ENCODE results near the gene CAPN5.

DNA sequence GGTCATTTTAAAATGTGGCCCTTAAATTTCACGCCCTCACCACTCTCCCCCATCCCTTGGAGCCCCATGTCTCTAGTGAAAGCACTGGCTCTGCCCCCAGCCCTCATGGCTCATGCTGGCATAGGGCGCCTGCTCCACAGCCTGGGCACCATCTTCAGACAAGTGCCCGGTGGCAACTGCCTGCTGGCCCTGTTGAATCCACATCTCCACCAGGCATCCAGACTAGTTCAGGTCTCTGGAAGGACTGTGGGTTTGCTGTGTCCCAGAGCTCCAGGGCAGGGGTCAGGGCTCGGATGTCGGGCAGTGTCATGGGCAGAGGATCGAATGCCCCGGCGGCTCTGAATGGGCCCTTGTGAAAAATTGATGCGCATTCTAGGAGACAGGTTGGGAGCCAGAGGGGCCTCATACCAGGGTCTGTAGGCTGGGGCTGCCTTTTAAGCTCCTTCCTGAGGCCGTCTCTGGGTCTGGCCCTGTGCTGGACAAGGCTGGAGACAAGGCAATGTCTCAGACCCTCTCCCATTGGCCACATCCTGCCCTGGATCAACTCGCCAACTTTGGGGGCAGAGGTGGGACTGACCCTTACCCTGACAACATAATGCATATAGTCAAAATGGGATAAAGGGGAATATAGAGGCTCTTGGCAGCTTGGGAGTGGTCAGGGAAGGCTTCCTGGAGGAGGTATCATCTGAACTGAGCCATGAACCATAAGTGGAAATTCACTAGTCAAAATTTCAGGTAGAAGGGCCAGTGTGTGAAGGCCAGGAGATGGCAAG is 62.5 kb downstream of the CAPN5 start:
- TF ChIP-seq POLR2AphosphoS5 (IDR thresholded peaks at IDR 0.05; ENCODE audit: low read depth, low read length): no peak
- no peak for TF ChIP-seq CTCF (IDR thresholded peaks at IDR 0.05; ENCODE audit: control extremely low read depth in 1 of 3, insufficient read depth in 1 of 3, low read depth in 1 of 3, low read length in 3 of 3)
- TF ChIP-seq TAF1 (IDR thresholded peaks at IDR 0.05; ENCODE audit: low read depth, low read length): no peak
- TF ChIP-seq JUND (IDR thresholded peaks at IDR 0.05; ENCODE audit: low read length): no peak
- TF ChIP-seq SIN3A (conservative IDR thresholded peaks at IDR 0.05 in 1 of 2, IDR thresholded peaks at IDR 0.05 in 1 of 2; ENCODE audit: low read depth in 1 of 2, low read length in 2 of 2): no peak
- TF ChIP-seq EGR1 (IDR thresholded peaks at IDR 0.05; ENCODE audit: borderline replicate concordance, low read depth, low read length): no peak
- TF ChIP-seq RBBP5 (IDR thresholded peaks at IDR 0.05; ENCODE audit: borderline replicate concordance, low read depth, low read length): no peak
- no peak for TF ChIP-seq YY1 (IDR thresholded peaks at IDR 0.05; ENCODE audit: low read depth, low read length)
- TF ChIP-seq GABPA (IDR thresholded peaks at IDR 0.05; ENCODE audit: borderline replicate concordance, insufficient read depth, low read length): no peak
- TF ChIP-seq EZH2 (IDR thresholded peaks at IDR 0.05; ENCODE audit: low read depth, low read length, severe bottlenecking): no peak
- TF ChIP-seq, protein P1, sequence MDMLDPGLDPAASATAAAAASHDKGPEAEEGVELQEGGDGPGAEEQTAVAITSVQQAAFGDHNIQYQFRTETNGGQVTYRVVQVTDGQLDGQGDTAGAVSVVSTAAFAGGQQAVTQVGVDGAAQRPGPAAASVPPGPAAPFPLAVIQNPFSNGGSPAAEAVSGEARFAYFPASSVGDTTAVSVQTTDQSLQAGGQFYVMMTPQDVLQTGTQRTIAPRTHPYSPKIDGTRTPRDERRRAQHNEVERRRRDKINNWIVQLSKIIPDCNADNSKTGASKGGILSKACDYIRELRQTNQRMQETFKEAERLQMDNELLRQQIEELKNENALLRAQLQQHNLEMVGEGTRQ (IDR thresholded peaks at IDR 0.05; ENCODE audit: low read length): no peak
- no peak for TF ChIP-seq RAD21 (IDR thresholded peaks at IDR 0.05 in 1 of 2, conservative IDR thresholded peaks at IDR 0.05 in 1 of 2; ENCODE audit: low read depth in 2 of 2, low read length in 2 of 2)
- TF ChIP-seq ASH2L (IDR thresholded peaks at IDR 0.05; ENCODE audit: low read length): no peak
